ENCODE results near the gene CLEC2A.

Gene CLEC2A

GRCh38 chr12:9931245-9931644, 925 bp downstream of the CLEC2A start:
- no peak for DNase-seq

GRCh38 chr12:9928607-9929006, 3.6 kb downstream of the CLEC2A start:
- no peak for DNase-seq

- no peak for DNase-seq
Observed at GRCh38 chr12:9926876-9927275, 5.3 kb downstream of the CLEC2A start.

GRCh38 chr12:9925705-9926393, 6.3 kb downstream of the CLEC2A start:
- DNase-seq = peak; percentile 20 to 66

- no peak for DNase-seq
Observed at GRCh38 chr12:9922429-9922828, 9.7 kb downstream of the CLEC2A start.

GRCh38 chr12:9920451-9920850, 11.7 kb downstream of the CLEC2A start:
- DNase-seq = no peak

- DNase-seq = no peak
Observed at GRCh38 chr12:9919443-9919842, 12.7 kb downstream of the CLEC2A start.

GRCh38 chr12:9911708-9912107, 20.5 kb downstream of the CLEC2A start:
- DNase-seq = no peak

GRCh38 chr12:9910716-9911421, 21.3 kb downstream of the CLEC2A start:
- no peak for DNase-seq

- no peak for DNase-seq
Observed at GRCh38 chr12:9909724-9910123, 22.4 kb downstream of the CLEC2A start.

GRCh38 chr12:9908350-9908749, 23.8 kb downstream of the CLEC2A start:
- DNase-seq = no peak

- no peak for DNase-seq
Observed at GRCh38 chr12:9907769-9908168, 24.4 kb downstream of the CLEC2A start.

GRCh38 chr12:9906873-9907272, 25.3 kb downstream of the CLEC2A start:
- peak; percentile 15 to 66 for DNase-seq

GRCh38 chr12:9902539-9903228, 29.5 kb downstream of the CLEC2A start:
- DNase-seq = no peak

GRCh38 chr12:9900930-9901329, 31.2 kb downstream of the CLEC2A start:
- DNase-seq = no peak

GRCh38 chr12:9899209-9899608, 33.0 kb downstream of the CLEC2A start:
- no peak for DNase-seq

GRCh38 chr12:9897535-9897934, 34.6 kb downstream of the CLEC2A start:
- no peak for DNase-seq

GRCh38 chr12:9895215-9895971, 36.8 kb downstream of the CLEC2A start:
- DNase-seq = no peak

GRCh38 chr12:9888665-9889273, 43.4 kb downstream of the CLEC2A start:
- DNase-seq = no peak

- DNase-seq = no peak
Observed at GRCh38 chr12:9883175-9883574, 49.0 kb downstream of the CLEC2A start.

GRCh38 chr12:9881988-9882387, 50.2 kb downstream of the CLEC2A start:
- no peak for DNase-seq

- no peak for DNase-seq
Observed at GRCh38 chr12:9881246-9881645, 50.9 kb downstream of the CLEC2A start, which contains the start of gene KLRF2. Gene KLRF2 (plus strand): TSS chr12:9881489. CDS start chr12:9881596, 107 bp downstream.

All from CD4-positive, alpha-beta T cell treated with Interferon alpha-2 for 1 hour (primary cell).